CD4-positive, alpha-beta T cell treated with Interleukin-6 for 4 hours (primary cell): ENCODE results near the gene OR10AD1.
"Not testable (repeated sequence)": the region's sequence is repeated elsewhere in the genome, so short reads cannot be mapped to it uniquely, and the experiment has no call there.

Experiments used
- DNase-seq: peaks from one replicate; pipeline ENCODE4 v3.0.0-alpha.2; 2020; ENCODE audit warnings: mixed read lengths

OR10AD1 gene

GRCh38 chr12:48203192-48203591, at the start of gene OR10AD1:
TSS of gene OR10AD1 (minus strand) at chr12:48203292. CDS start at chr12:48203292, 0 bp downstream.
- no peak for DNase-seq

- no peak for DNase-seq
These were observed 44.3 kb upstream of the OR10AD1 start for GRCh38 chr12:48247181-48247966.

GRCh38 chr12:48237162-48237561, 34.1 kb upstream of the OR10AD1 start:
- no peak for DNase-seq

- DNase-seq = no peak
These were observed 32.8 kb upstream of the OR10AD1 start for GRCh38 chr12:48235796-48236333.

GRCh38 chr12:48231169-48231958, 28.3 kb upstream of the OR10AD1 start:
- not testable (repeated sequence) for DNase-seq

- not testable (repeated sequence) for DNase-seq
These were observed 21.4 kb upstream of the OR10AD1 start for GRCh38 chr12:48224533-48224932.

- no peak for DNase-seq
These were observed 18.6 kb upstream of the OR10AD1 start for GRCh38 chr12:48221645-48222044.

- no peak for DNase-seq
These were observed 17.6 kb upstream of the OR10AD1 start for GRCh38 chr12:48220701-48221100.

- DNase-seq = no peak
These were observed 16.5 kb upstream of the OR10AD1 start for GRCh38 chr12:48219631-48220030.

- DNase-seq = no peak
These were observed 13.7 kb upstream of the OR10AD1 start for GRCh38 chr12:48216785-48217184.

- not testable (repeated sequence) for DNase-seq
These were observed 6.4 kb upstream of the OR10AD1 start for GRCh38 chr12:48209495-48209894.

GRCh38 chr12:48202766-48203165, 326 bp downstream of the OR10AD1 start:
- no peak for DNase-seq

- no peak for DNase-seq
These were observed 1.6 kb downstream of the OR10AD1 start for GRCh38 chr12:48201516-48201915.

- no peak for DNase-seq
These were observed 2.0 kb downstream of the OR10AD1 start for GRCh38 chr12:48201091-48201490.

- DNase-seq = peak; percentile 30
These were observed 3.3 kb downstream of the OR10AD1 start for GRCh38 chr12:48199774-48200221.

GRCh38 chr12:48198985-48199384, 4.1 kb downstream of the OR10AD1 start:
- no peak for DNase-seq

- DNase-seq = peak; percentile 40
These were observed 4.5 kb downstream of the OR10AD1 start for GRCh38 chr12:48198672-48198971.

GRCh38 chr12:48197971-48198671, 5.0 kb downstream of the OR10AD1 start:
- peak; percentile 94 for DNase-seq

GRCh38 chr12:48197549-48197970, 5.5 kb downstream of the OR10AD1 start:
- DNase-seq = peak; percentile 37

GRCh38 chr12:48194799-48195201, 8.3 kb downstream of the OR10AD1 start:
- DNase-seq = no peak

- no peak for DNase-seq
These were observed 9.5 kb downstream of the OR10AD1 start for GRCh38 chr12:48193623-48194022.

- no peak for DNase-seq
These were observed 10.2 kb downstream of the OR10AD1 start for GRCh38 chr12:48192861-48193260.

GRCh38 chr12:48191096-48191495, 12.0 kb downstream of the OR10AD1 start:
- no peak for DNase-seq
